BJ (cell line): ENCODE measurements around the gene DTX3. TPM values are rescaled to one million over a fixed set of nuclear protein-coding genes. Genes with fewer than 3 reads are reported as not detected.
"Not testable (repeated sequence)": the region's sequence is repeated elsewhere in the genome, so short reads cannot be mapped to it uniquely, and the experiment has no call there.

Experiments used
- CTCF ChIA-PET: fragments of 350-600 bp; formaldehyde crosslinking; extraction: SDS; loops from one replicate; lab custom pipeline; 2021; ENCODE audit warnings: antibody characterized with exemption, inconsistent platforms; lab: Yijun Ruan, JAX
- POLR2A ChIA-PET: fragments of 300-600 bp; sonication (Branson Sonifier 250); formaldehyde crosslinking; extraction: SDS; loops from one replicate; lab custom pipeline; 2021; ENCODE audit warnings: antibody characterized with exemption; lab: Charles Lee
- DNase-seq: peaks from one replicate; pipeline ENCODE4 v3.0.0-alpha.2; 2011; ENCODE audit warnings: low read depth
- H3K27me3 ChIP-seq: 2 replicates; pipeline ENCODE4 v1.6.0; 2011; ENCODE audit warnings: low read length; ENCODE audit not compliant: control insufficient read depth, insufficient read depth
- H3K36me3 ChIP-seq: 2 replicates; pipeline ENCODE4 v1.5.1; 2011; ENCODE audit warnings: low read length; ENCODE audit not compliant: control insufficient read depth, insufficient read depth
- H3K4me3 ChIP-seq: 2 replicates; pipeline ENCODE4 v1.5.1; 2011; ENCODE audit warnings: low read depth, mild to moderate bottlenecking, control low read depth, low read length
- polyA plus RNA-seq: library from polyadenylated mRNA; depleted of rRNA; stranded (reverse); fragments of >200 nt; gene quantifications from 2 replicates; pipeline ENCODE4 v1.2.3, GENCODE V29; 2011
- TF ChIP-seq, protein P1 (sequence below): IDR thresholded peaks from 2 replicates; pipeline ENCODE4 v1.5.1; 2011; ENCODE audit warnings: low read depth, mild to moderate bottlenecking, control low read depth, inconsistent platforms, low read length, moderate library complexity; ENCODE audit not compliant: insufficient read depth

The DTX3 gene
- polyA plus RNA-seq, 1 experiment, result 26.0 TPM

DNA sequence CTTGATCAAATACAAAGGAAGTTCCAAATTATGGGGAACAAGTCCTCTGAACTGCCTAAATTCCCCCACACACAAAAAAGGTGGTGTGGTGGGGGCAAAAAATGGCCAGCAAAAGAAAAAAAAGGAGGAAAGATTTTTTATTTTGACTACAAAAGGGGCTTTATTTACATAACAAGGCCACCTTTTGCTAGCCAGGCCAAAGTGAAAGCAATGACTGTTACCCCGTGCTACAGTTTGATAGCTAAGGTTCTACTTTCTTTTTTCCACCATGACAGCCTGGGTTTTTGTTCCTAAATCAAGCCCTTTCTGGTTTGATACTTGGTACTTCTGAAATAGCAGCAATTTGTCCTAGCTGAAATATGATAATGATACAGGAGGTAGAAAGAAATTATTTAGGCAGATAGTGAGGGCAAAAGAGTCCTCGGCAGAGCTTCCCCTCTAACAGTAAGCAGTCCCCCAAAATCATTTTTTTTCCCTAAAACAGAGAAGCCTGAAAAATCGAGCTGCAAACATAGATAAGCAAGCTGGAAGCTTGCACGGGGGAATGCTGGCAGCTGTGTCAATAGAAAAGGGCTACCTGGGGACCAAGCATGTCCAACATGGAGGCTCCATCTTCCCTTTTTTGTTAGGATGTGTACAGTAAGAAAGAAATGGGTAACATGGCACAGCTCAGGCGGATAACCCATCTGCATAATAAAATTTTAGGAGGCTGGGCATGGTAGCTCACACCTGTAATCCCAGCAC is 37.2 kb downstream of the DTX3 start:
- DNase-seq, result no peak
- no peaks in the 10 kb centered on the region for H3K36me3 ChIP-seq
- CTCF ChIA-PET, result interaction anchor here (0.6 to 4.5 kb wide), 6 partner anchors 9 to 58 kb away, joined by 3 to 17 read pairs (median 4); partner anchors contain the start of gene B4GALNT1
- TF ChIP-seq, protein P1, sequence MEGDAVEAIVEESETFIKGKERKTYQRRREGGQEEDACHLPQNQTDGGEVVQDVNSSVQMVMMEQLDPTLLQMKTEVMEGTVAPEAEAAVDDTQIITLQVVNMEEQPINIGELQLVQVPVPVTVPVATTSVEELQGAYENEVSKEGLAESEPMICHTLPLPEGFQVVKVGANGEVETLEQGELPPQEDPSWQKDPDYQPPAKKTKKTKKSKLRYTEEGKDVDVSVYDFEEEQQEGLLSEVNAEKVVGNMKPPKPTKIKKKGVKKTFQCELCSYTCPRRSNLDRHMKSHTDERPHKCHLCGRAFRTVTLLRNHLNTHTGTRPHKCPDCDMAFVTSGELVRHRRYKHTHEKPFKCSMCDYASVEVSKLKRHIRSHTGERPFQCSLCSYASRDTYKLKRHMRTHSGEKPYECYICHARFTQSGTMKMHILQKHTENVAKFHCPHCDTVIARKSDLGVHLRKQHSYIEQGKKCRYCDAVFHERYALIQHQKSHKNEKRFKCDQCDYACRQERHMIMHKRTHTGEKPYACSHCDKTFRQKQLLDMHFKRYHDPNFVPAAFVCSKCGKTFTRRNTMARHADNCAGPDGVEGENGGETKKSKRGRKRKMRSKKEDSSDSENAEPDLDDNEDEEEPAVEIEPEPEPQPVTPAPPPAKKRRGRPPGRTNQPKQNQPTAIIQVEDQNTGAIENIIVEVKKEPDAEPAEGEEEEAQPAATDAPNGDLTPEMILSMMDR, result no peak
- H3K4me3 ChIP-seq, result no peak overlapping the region
- POLR2A ChIA-PET, result no interaction called here
- peaks cover 9% of the 10 kb centered on the region for H3K27me3 ChIP-seq

DNA sequence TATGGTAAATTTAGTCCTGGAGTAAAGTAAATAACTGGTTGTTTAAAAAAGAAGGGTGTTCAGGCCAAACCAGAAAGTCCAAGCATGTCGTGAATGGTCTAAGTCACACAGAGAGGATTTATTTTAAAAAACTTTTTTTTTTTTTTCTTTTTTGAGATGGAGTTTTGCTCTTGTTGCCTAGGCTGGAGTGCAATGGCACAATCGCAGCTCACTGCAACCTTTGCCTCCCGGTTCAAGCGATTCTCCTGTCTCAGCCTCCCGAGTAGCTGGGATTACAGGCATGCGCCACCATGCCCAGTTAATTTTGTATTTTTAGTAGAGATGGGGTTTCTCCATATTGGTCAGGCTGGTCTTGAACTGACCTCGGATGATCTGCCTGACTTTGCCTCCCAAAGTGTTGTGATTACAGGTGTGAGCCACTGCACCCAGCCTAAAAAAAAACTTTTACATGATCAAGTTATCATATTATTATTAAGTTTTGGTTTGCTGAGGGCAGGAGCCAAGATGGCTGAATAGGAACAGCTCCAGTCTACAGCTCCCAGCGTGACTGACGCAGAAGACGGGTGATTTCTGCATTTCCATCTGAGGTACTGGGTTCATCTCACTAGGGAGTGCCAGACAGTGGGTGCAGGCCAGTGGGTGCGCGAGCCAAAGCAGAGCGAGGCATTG is 41.5 kb downstream of the DTX3 start:
- CTCF ChIA-PET, result interaction anchor here (0.6 to 1.0 kb wide), 3 partner anchors 12 to 63 kb away, joined by 3 read pairs; no protein-coding TSS in a partner anchor
- H3K4me3 ChIP-seq, POLR2A ChIA-PET, DNase-seq, H3K36me3 ChIP-seq, H3K27me3 ChIP-seq: not testable (repeated sequence)

DNA sequence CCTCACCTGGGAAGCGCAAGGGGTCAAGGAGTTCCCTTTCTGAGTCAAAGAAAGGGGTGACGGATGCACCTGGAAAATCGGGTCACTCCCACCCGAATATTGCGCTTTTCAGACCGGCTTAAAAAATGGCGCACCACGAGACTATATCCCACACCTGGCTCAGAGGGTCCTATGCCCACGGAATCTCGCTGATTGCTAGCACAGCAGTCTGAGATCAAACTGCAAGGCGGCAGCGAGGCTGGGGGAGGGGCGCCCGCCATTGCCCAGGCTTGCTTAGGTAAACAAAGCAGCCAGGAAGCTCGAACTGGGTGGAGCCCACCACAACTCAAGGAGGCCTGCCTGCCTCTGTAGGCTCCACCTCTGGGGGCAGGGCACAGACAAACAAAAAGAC is 42.0 kb downstream of the DTX3 start:
- CTCF ChIA-PET, result interaction anchor here (0.6 kb wide), 1 partner anchor 15 kb away, joined by 3 read pairs; no protein-coding TSS in a partner anchor
- DNase-seq, H3K27me3 ChIP-seq, H3K4me3 ChIP-seq, POLR2A ChIA-PET, H3K36me3 ChIP-seq: not testable (repeated sequence)

DNA sequence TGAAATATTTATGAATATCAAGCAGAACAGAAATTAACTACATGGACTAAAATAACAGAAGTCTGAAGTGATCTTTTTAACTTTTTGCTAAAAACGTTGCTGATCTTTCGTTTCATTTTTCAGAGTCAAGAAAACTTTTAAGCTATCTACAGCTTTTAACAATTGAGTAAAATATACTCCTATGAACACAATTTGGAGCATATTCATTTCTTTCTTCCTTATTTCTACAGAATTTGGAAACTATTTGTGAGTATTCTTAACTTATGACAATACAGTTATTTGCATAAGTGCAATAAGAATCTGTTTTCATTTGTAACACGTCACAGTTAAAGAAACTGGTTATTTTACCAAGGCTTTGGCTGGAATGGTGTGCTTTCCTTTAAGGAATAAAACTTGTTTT is 49.4 kb downstream of the DTX3 start:
- TF ChIP-seq, protein P1, result no peak
- no peak for DNase-seq
- peaks cover 2% of the 10 kb centered on the region; the same call in 1 of the 2 replicates for H3K27me3 ChIP-seq
- CTCF ChIA-PET, result interaction anchor here (1.0 kb wide), 1 partner anchor 21 kb away, joined by 4 read pairs; the partner anchor contains the start of gene B4GALNT1
- no peaks in the 10 kb centered on the region for H3K36me3 ChIP-seq
- POLR2A ChIA-PET, result no interaction called here
- H3K4me3 ChIP-seq, result no peak overlapping the region

DNA sequence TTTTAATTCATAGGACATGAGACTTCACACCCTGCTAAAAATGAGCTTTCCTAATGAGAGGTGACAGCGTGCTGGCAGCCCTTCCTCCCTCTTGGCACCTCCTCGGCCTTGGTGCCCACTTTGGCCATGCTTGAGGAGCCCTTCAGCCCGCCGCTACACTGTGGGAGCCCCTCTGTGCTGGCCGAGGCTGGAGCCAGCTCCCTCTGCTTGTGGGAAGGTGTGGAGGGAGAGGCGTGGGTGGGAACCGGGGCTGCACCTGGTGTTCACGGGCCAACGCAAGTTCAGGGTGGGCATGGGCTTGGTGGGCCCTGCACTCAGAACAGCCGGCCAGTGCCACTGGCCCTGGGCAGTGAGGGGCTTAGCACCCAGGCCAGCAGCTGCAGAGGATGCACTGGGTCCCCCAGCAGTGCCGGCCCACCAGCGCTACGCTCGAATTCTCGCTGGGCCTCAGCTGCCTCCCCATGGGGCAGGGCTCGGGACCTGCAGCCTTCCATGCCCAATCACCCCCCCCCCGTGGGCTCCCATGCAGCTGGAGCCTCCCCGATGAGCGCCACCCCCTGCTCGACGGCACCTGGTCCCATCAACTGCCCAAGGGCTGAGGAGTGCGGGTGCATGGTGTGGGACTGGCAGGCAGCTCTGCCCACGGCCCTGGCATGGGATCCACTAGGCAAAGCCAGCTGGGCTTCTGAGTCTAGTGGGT is 51.1 kb downstream of the DTX3 start:
- no peak for DNase-seq
- peaks cover 2% of the 10 kb centered on the region; the same call in 1 of the 2 replicates for H3K27me3 ChIP-seq
- CTCF ChIA-PET, result interaction anchor here (1.2 kb wide), 1 partner anchor 23 kb away, joined by 3 read pairs; the partner anchor contains the start of gene B4GALNT1
- H3K36me3 ChIP-seq, result no peaks in the 10 kb centered on the region
- H3K4me3 ChIP-seq, result no peak overlapping the region
- POLR2A ChIA-PET, result no interaction called here
- TF ChIP-seq, protein P1, result no peak

DNA sequence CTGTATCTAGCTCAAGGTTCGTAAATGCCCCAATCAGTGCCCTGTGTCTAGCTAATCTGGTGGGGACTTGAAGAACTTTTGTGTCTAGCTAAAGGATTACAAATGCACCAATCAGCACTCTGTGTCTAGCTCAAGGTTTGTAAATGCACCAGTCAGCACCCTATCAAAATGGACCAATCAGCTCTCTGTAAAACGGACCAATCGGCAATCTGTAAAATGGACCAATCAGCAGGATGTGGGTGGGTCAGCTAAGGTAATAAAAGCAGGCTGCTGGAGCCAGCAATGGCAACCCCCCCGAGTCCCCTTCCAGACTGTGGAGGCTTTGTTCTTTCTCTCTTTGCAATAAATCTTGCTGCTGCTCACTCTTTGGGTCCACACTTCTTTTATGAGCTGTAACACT is 51.8 kb downstream of the DTX3 start:
- CTCF ChIA-PET, H3K36me3 ChIP-seq, H3K4me3 ChIP-seq, POLR2A ChIA-PET, DNase-seq, H3K27me3 ChIP-seq: not testable (repeated sequence)
